ENCODE data around the gene GRIN2A.

DNA sequence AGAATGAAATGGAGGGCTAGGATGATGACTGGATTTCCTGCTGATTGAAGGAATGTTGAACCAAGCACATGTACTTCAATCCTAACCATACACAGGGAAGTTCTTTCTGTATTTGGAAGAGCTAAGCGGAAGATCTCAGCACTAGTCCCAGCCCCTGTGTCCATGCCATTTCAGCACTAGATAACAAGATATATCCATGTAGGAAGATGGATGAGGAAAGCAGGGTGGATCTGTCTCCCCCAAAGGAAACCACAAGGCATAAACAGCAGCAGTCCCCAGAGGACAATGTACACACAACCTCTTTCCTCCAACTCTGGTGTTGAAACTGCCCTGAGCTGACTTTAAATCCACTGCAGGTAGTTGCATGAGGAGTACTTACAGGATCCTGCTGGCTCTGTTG lies 75.1 kb downstream of the GRIN2A start:
- TF ChIP-seq, protein P1, sequence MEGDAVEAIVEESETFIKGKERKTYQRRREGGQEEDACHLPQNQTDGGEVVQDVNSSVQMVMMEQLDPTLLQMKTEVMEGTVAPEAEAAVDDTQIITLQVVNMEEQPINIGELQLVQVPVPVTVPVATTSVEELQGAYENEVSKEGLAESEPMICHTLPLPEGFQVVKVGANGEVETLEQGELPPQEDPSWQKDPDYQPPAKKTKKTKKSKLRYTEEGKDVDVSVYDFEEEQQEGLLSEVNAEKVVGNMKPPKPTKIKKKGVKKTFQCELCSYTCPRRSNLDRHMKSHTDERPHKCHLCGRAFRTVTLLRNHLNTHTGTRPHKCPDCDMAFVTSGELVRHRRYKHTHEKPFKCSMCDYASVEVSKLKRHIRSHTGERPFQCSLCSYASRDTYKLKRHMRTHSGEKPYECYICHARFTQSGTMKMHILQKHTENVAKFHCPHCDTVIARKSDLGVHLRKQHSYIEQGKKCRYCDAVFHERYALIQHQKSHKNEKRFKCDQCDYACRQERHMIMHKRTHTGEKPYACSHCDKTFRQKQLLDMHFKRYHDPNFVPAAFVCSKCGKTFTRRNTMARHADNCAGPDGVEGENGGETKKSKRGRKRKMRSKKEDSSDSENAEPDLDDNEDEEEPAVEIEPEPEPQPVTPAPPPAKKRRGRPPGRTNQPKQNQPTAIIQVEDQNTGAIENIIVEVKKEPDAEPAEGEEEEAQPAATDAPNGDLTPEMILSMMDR (conservative IDR thresholded peaks at IDR 0.05): no peak
- TF ChIP-seq ZFX (IDR thresholded peaks at IDR 0.05): no peak

Measured in C4-2B (cell line).